Right atrium auricular region (tissue), 2 donors: Measurements from ENCODE around the gene SEL1L3. TPM values are rescaled to one million over a fixed set of nuclear protein-coding genes. Genes with fewer than 3 reads are reported as not detected.

Experiments
- DNase-seq: peaks from one replicate; pipeline ENCODE4 v3.0.0-alpha.2; 2019; ENCODE audit warnings: low spot score
- H3K27ac ChIP-seq, 2 donors: fragments of 200-600 bp; sonication (generic); 1 replicate in 1 of 2; 2 replicates in 1 of 2; pipeline ENCODE4 v1.5.1; 2016 to 2019
- H3K27me3 ChIP-seq, 2 donors: fragments of 200-600 bp; sonication (generic); one replicate each; pipeline versions ENCODE4 v1.5.1 to v1.6.0; 2017 to 2019
- H3K36me3 ChIP-seq: fragments of 200-600 bp; sonication (generic); one replicate; pipeline ENCODE4 v1.5.1; 2016
- H3K4me1 ChIP-seq, 2 donors: fragments of 200-600 bp; sonication (generic); one replicate each; pipeline versions ENCODE4 v1.5.1 to v1.6.0; 2017 to 2019
- H3K4me3 ChIP-seq, 2 donors: fragments of 200-600 bp; sonication (generic); 1 replicate in 1 of 2; 2 replicates in 1 of 2; pipeline ENCODE4 v1.5.1; 2017 to 2019; ENCODE audit warnings: mild to moderate bottlenecking in 1 of 2, moderate library complexity in 1 of 2
- H3K9me3 ChIP-seq, 2 donors: fragments of 200-600 bp; sonication (generic); one replicate each; pipeline ENCODE4 v1.5.1; 2019
- CTCF ChIP-seq, 2 donors: fragments of 200-600 bp; sonication (generic); IDR thresholded peaks; one replicate each; pipeline ENCODE4 v1.5.1; 2019; ENCODE audit warnings: antibody characterized with exemption in 2 of 2
- total RNA-seq, 2 donors: library from RNA; depleted of rRNA; stranded (reverse); fragments of >200 nt; gene quantifications; one replicate each; pipeline ENCODE4 v1.1.0, GENCODE V29; 2016

Gene SEL1L3
- total RNA-seq, 2 donors from 2014 or later, result 5.4 to 7.2 TPM

GRCh38 chr4:25856756-25857155, 6.0 kb downstream of the SEL1L3 start:
- no peaks in the 10 kb centered on the region for H3K27me3 ChIP-seq
- DNase-seq, result no peak
- no peak for TF ChIP-seq CTCF (IDR thresholded peaks at IDR 0.05)
- H3K9me3 ChIP-seq, result no peaks in the 10 kb centered on the region
- no peaks in the 10 kb centered on the region for H3K36me3 ChIP-seq
- H3K27ac ChIP-seq, result no peak overlapping the region
- no peak overlapping the region for H3K4me3 ChIP-seq
- H3K4me1 ChIP-seq, result peaks cover 0 to 15% of the 10 kb centered on the region in 2 donors

GRCh38 chr4:25852103-25852502, 10.7 kb downstream of the SEL1L3 start:
- H3K4me1 ChIP-seq, result no peaks in the 10 kb centered on the region

GRCh38 chr4:25847329-25847728, 15.5 kb downstream of the SEL1L3 start:
- H3K36me3 ChIP-seq, result no peaks in the 10 kb centered on the region
- H3K27me3 ChIP-seq, result no peaks in the 10 kb centered on the region
- no peak overlapping the region for H3K4me3 ChIP-seq
- H3K9me3 ChIP-seq, result no peaks in the 10 kb centered on the region
- DNase-seq, result no peak
- H3K4me1 ChIP-seq, result peaks cover 0 to 7% of the 10 kb centered on the region in 2 donors
- H3K27ac ChIP-seq, result no peak overlapping the region
- TF ChIP-seq CTCF (IDR thresholded peaks at IDR 0.05), result no peak

More at GRCh38 chr4:25852103-25852502, 10.7 kb downstream of the SEL1L3 start:
- H3K27me3 ChIP-seq, result no peaks in the 10 kb centered on the region
- H3K36me3 ChIP-seq, result no peaks in the 10 kb centered on the region
- H3K27ac ChIP-seq, result no peak overlapping the region
- H3K9me3 ChIP-seq, result no peaks in the 10 kb centered on the region
- DNase-seq, result no peak
- no peak for TF ChIP-seq CTCF (IDR thresholded peaks at IDR 0.05)
- no peak overlapping the region for H3K4me3 ChIP-seq

GRCh38 chr4:25845841-25846653, 16.7 kb downstream of the SEL1L3 start:
- no peaks in the 10 kb centered on the region for H3K27me3 ChIP-seq
- H3K4me1 ChIP-seq, result peaks cover 0 to 7% of the 10 kb centered on the region in 2 donors
- H3K27ac ChIP-seq, result no peak overlapping the region
- H3K36me3 ChIP-seq, result no peaks in the 10 kb centered on the region
- TF ChIP-seq CTCF (IDR thresholded peaks at IDR 0.05), result no peak
- no peaks in the 10 kb centered on the region for H3K9me3 ChIP-seq
- no peak overlapping the region for H3K4me3 ChIP-seq
- no peak for DNase-seq

- TF ChIP-seq CTCF (IDR thresholded peaks at IDR 0.05), result no peak
- H3K27ac ChIP-seq, result no peak overlapping the region
Observed at GRCh38 chr4:25844961-25845712, 17.7 kb downstream of the SEL1L3 start.

More at GRCh38 chr4:25844961-25845712, 17.7 kb downstream of the SEL1L3 start:
- Histone ChIP-seq H3K4me1 (peaks cover 0 to 7% of the 10 kb centered on the region in 2 donors), H3K36me3 (no peaks in the 10 kb centered on the region), H3K27me3 (no peaks in the 10 kb centered on the region), H3K4me3 (no peak overlapping the region), H3K9me3 (no peaks in the 10 kb centered on the region)
- no peak for DNase-seq
